Peyer's patch (tissue), 4 donors: ENCODE measurements around the gene MECR. TPM values are rescaled to one million over a fixed set of nuclear protein-coding genes. Genes with fewer than 3 reads are reported as not detected.

Experiments
- DNase-seq, 3 donors: peaks; one replicate each; pipeline ENCODE4 v3.0.0-alpha.2; 2017 to 2019
- H3K27ac ChIP-seq, 4 donors: fragments of 200-600 bp; sonication (generic); one replicate each; pipeline ENCODE4 v1.5.1; 2016 to 2019
- H3K27me3 ChIP-seq, 2 donors: fragments of 200-600 bp; sonication (generic); one replicate each; pipeline ENCODE4 v1.5.1; 2019
- H3K36me3 ChIP-seq, 3 donors: fragments of 200-600 bp; sonication (generic); one replicate each; pipeline ENCODE4 v1.5.1; 2016 to 2019
- H3K4me1 ChIP-seq, 4 donors: fragments of 200-600 bp; sonication (generic); one replicate each; pipeline ENCODE4 v1.5.1; 2016 to 2019
- H3K4me3 ChIP-seq, 4 donors: fragments of 200-600 bp; sonication (generic); 1 replicate in 3 of 4; 2 replicates in 1 of 4; pipeline ENCODE4 v1.5.1; 2016 to 2019; ENCODE audit warnings: mild to moderate bottlenecking in 1 of 4
- H3K9me3 ChIP-seq, 4 donors: fragments of 200-600 bp; sonication (generic); one replicate each; pipeline ENCODE4 v1.5.1; 2016 to 2019; ENCODE audit warnings: mild to moderate bottlenecking in 1 of 4
- CTCF ChIP-seq, 6 experiments: fragments of 450-650 bp in 4 of 6; fragments of 200-600 bp in 2 of 6; sonication (generic) in 1 of 6; IDR thresholded peaks; one replicate each; pipeline ENCODE4 v1.5.1; 2017 to 2019; ENCODE audit warnings: antibody characterized with exemption in 6 of 6, mild to moderate bottlenecking in 3 of 6, moderate library complexity in 1 of 6
- POLR2A ChIP-seq, 2 donors: fragments of 450-650 bp; IDR thresholded peaks; one replicate each; pipeline ENCODE4 v1.5.1; 2017; ENCODE audit warnings: antibody characterized with exemption in 2 of 2, mild to moderate bottlenecking in 2 of 2, moderate library complexity in 2 of 2
- total RNA-seq, 4 donors: library from RNA; depleted of rRNA; stranded (reverse); fragments of >200 nt; gene quantifications; one replicate each; pipeline ENCODE4 v1.1.0, GENCODE V29; 2016

MECR gene
- 10 to 100 TPM in 3 of 4 donors, 1 to 10 TPM in 1; 9.3 to 31.4 (median 19.1) TPM for total RNA-seq

- no peaks in the 10 kb centered on the region for H3K9me3 ChIP-seq
- TF ChIP-seq POLR2A (IDR thresholded peaks at IDR 0.05) (peak in 1 of 2 donors; percentile 55), CTCF (IDR thresholded peaks at IDR 0.05) (peak in 2 of 6 experiments; percentile 20 to 40)
- H3K27ac ChIP-seq: peak within 1 kb of the TSS; percentile 40 to 76 (median 65)
- H3K27me3 ChIP-seq: no peaks in the 10 kb centered on the region
- peak; percentile 87 to 97 (median 97) for DNase-seq
- H3K36me3 ChIP-seq: no peaks in the 10 kb centered on the region
- H3K4me3 ChIP-seq: peak within 1 kb of the TSS; percentile 63 to 86 (median 78)
- peaks cover 0 to 5% (median 1%) of the 10 kb centered on the region in 4 donors for H3K4me1 ChIP-seq
These were observed at the start of gene MECR for GRCh38 chr1:29230553-29231378. TSS of gene MECR (minus strand) at chr1:29230934. CDS start at chr1:29230906, 28 bp downstream.

GRCh38 chr1:29279951-29280391 is 49.2 kb upstream of the MECR start:
- Histone ChIP-seq H3K9me3 (no peaks in the 10 kb centered on the region), H3K36me3 (no peaks in the 10 kb centered on the region), H3K4me3 (no peak overlapping the region), H3K27ac (no peak overlapping the region), H3K4me1 (no peaks in the 10 kb centered on the region), H3K27me3 (no peaks in the 10 kb centered on the region)
- DNase-seq: no peak
- TF ChIP-seq POLR2A (IDR thresholded peaks at IDR 0.05) (no peak), CTCF (IDR thresholded peaks at IDR 0.05) (no peak)

DNA sequence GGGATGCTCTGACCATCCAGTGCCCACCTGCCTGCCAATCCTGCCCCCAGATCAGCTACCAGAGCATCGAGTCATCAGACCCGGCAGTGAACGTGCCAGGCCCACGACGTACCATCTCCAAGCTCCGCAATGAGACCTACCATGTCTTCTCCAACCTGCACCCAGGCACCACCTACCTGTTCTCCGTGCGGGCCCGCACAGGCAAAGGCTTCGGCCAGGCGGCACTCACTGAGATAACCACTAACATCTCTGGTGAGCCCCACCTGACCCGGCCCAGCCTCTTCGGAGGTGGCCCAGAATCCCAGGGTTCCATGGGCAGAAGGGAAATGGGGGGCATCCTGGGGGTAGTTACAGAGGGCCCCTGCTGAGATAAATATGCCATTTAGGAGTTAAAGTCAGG is 48.7 kb upstream of the MECR start:
- no peaks in the 10 kb centered on the region for H3K9me3 ChIP-seq

DNA sequence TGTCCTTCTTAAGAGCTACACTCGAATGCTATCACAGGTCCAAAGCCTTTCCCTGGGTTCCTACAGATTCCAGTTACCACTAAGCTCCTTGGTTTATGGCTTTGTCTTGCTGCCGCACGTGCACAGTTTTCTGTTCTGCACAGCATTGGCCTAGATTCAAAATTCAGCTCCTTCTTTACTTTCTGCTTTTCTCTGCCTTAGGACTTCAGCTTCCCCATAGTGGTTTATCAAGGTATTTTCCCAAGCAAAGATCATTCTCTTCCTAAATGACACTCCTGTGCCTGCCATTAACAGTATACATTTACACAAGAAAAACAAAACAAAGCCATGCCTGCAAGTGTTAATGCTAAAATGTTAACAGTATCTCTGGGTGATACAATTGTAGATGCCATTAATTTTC is 47.4 kb upstream of the MECR start:
- no peaks in the 10 kb centered on the region for H3K27me3 ChIP-seq
- no peaks in the 10 kb centered on the region for H3K4me1 ChIP-seq
- no peak for TF ChIP-seq CTCF (IDR thresholded peaks at IDR 0.05)
- no peak for TF ChIP-seq POLR2A (IDR thresholded peaks at IDR 0.05)
- no peak overlapping the region for H3K4me3 ChIP-seq
- H3K27ac ChIP-seq: no peak overlapping the region
- no peak for DNase-seq
- H3K9me3 ChIP-seq: no peaks in the 10 kb centered on the region
- no peaks in the 10 kb centered on the region for H3K36me3 ChIP-seq

More for the DNA sequence above, 48.7 kb upstream of the MECR start:
- no peak for TF ChIP-seq CTCF (IDR thresholded peaks at IDR 0.05)
- TF ChIP-seq POLR2A (IDR thresholded peaks at IDR 0.05): no peak
- no peaks in the 10 kb centered on the region for H3K36me3 ChIP-seq
- DNase-seq: no peak
- H3K4me1 ChIP-seq: no peaks in the 10 kb centered on the region
- no peak overlapping the region for H3K27ac ChIP-seq
- H3K4me3 ChIP-seq: no peak overlapping the region
- no peaks in the 10 kb centered on the region for H3K27me3 ChIP-seq

DNA sequence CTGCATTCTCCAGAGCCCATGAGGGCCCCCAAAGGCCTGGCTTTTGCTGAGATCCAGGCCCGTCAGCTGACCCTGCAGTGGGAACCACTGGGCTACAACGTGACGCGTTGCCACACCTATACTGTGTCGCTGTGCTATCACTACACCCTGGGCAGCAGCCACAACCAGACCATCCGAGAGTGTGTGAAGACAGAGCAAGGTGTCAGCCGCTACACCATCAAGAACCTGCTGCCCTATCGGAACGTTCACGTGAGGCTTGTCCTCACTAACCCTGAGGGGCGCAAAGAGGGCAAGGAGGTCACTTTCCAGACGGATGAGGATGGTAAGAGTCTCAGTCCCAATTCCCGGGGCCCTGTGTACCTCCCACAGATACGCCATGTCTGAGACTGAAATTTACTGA is 44.7 kb upstream of the MECR start:
- no peak for DNase-seq
- peaks cover 0 to 13% (median 0%) of the 10 kb centered on the region in 4 donors for H3K4me1 ChIP-seq
- TF ChIP-seq CTCF (IDR thresholded peaks at IDR 0.05) (no peak), POLR2A (IDR thresholded peaks at IDR 0.05) (no peak)
- H3K27ac ChIP-seq: no peak overlapping the region
- H3K27me3 ChIP-seq: no peaks in the 10 kb centered on the region
- no peak overlapping the region for H3K4me3 ChIP-seq
- no peaks in the 10 kb centered on the region for H3K9me3 ChIP-seq
- H3K36me3 ChIP-seq: no peaks in the 10 kb centered on the region
